Measurements from ENCODE around the gene MSMP. TPM values are rescaled to one million over a fixed set of nuclear protein-coding genes. Genes with fewer than 3 reads are reported as not detected.

Gene MSMP
- total and polyA plus RNA-seq, 9 of the 15 experiments (the other 6 are each of a cell fraction or from before 2014, with no cell fraction given) = 0.60 TPM; not detected in 8

GRCh38 chr9:35732800-35733541 lies 21.1 kb downstream of the MSMP start (continued):
- TF ChIP-seq, protein P1, sequence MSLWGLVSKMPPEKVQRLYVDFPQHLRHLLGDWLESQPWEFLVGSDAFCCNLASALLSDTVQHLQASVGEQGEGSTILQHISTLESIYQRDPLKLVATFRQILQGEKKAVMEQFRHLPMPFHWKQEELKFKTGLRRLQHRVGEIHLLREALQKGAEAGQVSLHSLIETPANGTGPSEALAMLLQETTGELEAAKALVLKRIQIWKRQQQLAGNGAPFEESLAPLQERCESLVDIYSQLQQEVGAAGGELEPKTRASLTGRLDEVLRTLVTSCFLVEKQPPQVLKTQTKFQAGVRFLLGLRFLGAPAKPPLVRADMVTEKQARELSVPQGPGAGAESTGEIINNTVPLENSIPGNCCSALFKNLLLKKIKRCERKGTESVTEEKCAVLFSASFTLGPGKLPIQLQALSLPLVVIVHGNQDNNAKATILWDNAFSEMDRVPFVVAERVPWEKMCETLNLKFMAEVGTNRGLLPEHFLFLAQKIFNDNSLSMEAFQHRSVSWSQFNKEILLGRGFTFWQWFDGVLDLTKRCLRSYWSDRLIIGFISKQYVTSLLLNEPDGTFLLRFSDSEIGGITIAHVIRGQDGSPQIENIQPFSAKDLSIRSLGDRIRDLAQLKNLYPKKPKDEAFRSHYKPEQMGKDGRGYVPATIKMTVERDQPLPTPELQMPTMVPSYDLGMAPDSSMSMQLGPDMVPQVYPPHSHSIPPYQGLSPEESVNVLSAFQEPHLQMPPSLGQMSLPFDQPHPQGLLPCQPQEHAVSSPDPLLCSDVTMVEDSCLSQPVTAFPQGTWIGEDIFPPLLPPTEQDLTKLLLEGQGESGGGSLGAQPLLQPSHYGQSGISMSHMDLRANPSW (CRISPR knock-in tag; IDR thresholded peaks at IDR 0.05) = no peak
- TF ChIP-seq PTRF (tag; IDR thresholded peaks at IDR 0.05) (no peak), IRF1 (CRISPR knock-in tag; IDR thresholded peaks at IDR 0.05; ENCODE audit: borderline replicate concordance) (no peak), MEIS2 (IDR thresholded peaks at IDR 0.05; ENCODE audit: partially characterized antibody) (peak; percentile 57), ZKSCAN8 (CRISPR knock-in tag; IDR thresholded peaks at IDR 0.05) (no peak), NRF1 (conservative IDR thresholded peaks at IDR 0.05 in 1 of 2, IDR thresholded peaks at IDR 0.05 in 1 of 2) (peak in 1 of 2 experiments; percentile 14; a peak in 2 of 4 replicates), SIN3A (IDR thresholded peaks at IDR 0.05; ENCODE audit: borderline replicate concordance in 2 of 2, control insufficient read depth in 1 of 2, low read depth in 2 of 2, low read length in 2 of 2) (no peak), SRF (CRISPR knock-in tag; IDR thresholded peaks at IDR 0.05) (no peak), RFX7 (CRISPR knock-in tag; IDR thresholded peaks at IDR 0.05) (no peak), GTF2A2 (tag; IDR thresholded peaks at IDR 0.05) (no peak), ZFX (CRISPR knock-in tag; IDR thresholded peaks at IDR 0.05) (0 out of 2 replicates have a peak, but pooled peaks have one; percentile 42), ESRRA (IDR thresholded peaks at IDR 0.05; ENCODE audit: borderline replicate concordance, low read depth) (no peak), ESRRB (CRISPR knock-in tag; IDR thresholded peaks at IDR 0.05; ENCODE audit: borderline replicate concordance) (no peak), HDAC3 (IDR thresholded peaks at IDR 0.05; ENCODE audit: borderline replicate concordance, partially characterized antibody) (no peak)
- TF ChIP-seq, protein P2, sequence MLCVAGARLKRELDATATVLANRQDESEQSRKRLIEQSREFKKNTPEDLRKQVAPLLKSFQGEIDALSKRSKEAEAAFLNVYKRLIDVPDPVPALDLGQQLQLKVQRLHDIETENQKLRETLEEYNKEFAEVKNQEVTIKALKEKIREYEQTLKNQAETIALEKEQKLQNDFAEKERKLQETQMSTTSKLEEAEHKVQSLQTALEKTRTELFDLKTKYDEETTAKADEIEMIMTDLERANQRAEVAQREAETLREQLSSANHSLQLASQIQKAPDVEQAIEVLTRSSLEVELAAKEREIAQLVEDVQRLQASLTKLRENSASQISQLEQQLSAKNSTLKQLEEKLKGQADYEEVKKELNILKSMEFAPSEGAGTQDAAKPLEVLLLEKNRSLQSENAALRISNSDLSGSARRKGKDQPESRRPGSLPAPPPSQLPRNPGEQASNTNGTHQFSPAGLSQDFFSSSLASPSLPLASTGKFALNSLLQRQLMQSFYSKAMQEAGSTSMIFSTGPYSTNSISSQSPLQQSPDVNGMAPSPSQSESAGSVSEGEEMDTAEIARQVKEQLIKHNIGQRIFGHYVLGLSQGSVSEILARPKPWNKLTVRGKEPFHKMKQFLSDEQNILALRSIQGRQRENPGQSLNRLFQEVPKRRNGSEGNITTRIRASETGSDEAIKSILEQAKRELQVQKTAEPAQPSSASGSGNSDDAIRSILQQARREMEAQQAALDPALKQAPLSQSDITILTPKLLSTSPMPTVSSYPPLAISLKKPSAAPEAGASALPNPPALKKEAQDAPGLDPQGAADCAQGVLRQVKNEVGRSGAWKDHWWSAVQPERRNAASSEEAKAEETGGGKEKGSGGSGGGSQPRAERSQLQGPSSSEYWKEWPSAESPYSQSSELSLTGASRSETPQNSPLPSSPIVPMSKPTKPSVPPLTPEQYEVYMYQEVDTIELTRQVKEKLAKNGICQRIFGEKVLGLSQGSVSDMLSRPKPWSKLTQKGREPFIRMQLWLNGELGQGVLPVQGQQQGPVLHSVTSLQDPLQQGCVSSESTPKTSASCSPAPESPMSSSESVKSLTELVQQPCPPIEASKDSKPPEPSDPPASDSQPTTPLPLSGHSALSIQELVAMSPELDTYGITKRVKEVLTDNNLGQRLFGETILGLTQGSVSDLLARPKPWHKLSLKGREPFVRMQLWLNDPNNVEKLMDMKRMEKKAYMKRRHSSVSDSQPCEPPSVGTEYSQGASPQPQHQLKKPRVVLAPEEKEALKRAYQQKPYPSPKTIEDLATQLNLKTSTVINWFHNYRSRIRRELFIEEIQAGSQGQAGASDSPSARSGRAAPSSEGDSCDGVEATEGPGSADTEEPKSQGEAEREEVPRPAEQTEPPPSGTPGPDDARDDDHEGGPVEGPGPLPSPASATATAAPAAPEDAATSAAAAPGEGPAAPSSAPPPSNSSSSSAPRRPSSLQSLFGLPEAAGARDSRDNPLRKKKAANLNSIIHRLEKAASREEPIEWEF (CRISPR knock-in tag; IDR thresholded peaks at IDR 0.05) = no peak
- TF ChIP-seq, protein P3, sequence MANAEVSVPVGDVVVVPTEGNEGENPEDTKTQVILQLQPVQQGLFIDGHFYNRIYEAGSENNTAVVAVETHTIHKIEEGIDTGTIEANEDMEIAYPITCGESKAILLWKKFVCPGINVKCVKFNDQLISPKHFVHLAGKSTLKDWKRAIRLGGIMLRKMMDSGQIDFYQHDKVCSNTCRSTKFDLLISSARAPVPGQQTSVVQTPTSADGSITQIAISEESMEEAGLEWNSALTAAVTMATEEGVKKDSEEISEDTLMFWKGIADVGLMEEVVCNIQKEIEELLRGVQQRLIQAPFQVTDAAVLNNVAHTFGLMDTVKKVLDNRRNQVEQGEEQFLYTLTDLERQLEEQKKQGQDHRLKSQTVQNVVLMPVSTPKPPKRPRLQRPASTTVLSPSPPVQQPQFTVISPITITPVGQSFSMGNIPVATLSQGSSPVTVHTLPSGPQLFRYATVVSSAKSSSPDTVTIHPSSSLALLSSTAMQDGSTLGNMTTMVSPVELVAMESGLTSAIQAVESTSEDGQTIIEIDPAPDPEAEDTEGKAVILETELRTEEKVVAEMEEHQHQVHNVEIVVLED (CRISPR knock-in tag; IDR thresholded peaks at IDR 0.05) = no peak

All from K562 (cell line).